ENCODE results near the gene TAS2R60. TPM values are rescaled to one million over a fixed set of nuclear protein-coding genes. Genes with fewer than 3 reads are reported as not detected.

Gene TAS2R60
- polyA plus RNA-seq, 2 donors = not detected

Other genes starting within 250 kb of the TAS2R60 start
- gene TAS2R40, start 221.4 kb upstream of the TAS2R60 start, polyA plus RNA-seq = not detected
- gene GSTK1, start 180.0 kb upstream of the TAS2R60 start, polyA plus RNA-seq = 100 to 1,000 TPM; 112 to 146 TPM
- 1 to 10 TPM in 1 of 2 donors, under 1 TPM in 1; 0.41 to 2.2 TPM for gene TMEM139, start 158.5 kb upstream of the TAS2R60 start, polyA plus RNA-seq
- 1 to 10 TPM; 6.6 to 7.2 TPM for gene CASP2, start 155.1 kb upstream of the TAS2R60 start, polyA plus RNA-seq
- under 1 TPM; 0.31 to 0.44 TPM for gene CLCN1, start 127.3 kb upstream of the TAS2R60 start, polyA plus RNA-seq
- gene FAM131B, start 80.7 kb upstream of the TAS2R60 start, polyA plus RNA-seq = under 1 TPM; 0.16 to 0.28 TPM
- 10 to 100 TPM; 62.7 to 92.3 TPM for gene ZYX, start 62.1 kb upstream of the TAS2R60 start, polyA plus RNA-seq
- 10 to 100 TPM; 65.6 to 74.6 TPM for gene EPHA1, start 34.6 kb upstream of the TAS2R60 start, polyA plus RNA-seq
- not detected for gene TAS2R41, start 34.4 kb downstream of the TAS2R60 start, polyA plus RNA-seq
- under 1 TPM in 1 of 2 donors, not detected in 1; 0.05 TPM for gene CTAGE15, start 128.3 kb downstream of the TAS2R60 start, polyA plus RNA-seq
- 1 to 10 TPM; 4.4 to 6.8 TPM for gene TCAF2, start 177.5 kb downstream of the TAS2R60 start, polyA plus RNA-seq

All from esophagus (tissue), 2 donors.